ENCODE data around the gene OVCH2.
A peak's percentile ranks its signal among the peaks of the same experiment; 100 is the strongest.
"Not testable (repeated sequence)": the region's sequence is repeated elsewhere in the genome, so short reads cannot be mapped to it uniquely, and the experiment has no call there.

Gene OVCH2

GRCh38 chr11:7672276-7672959, 33.9 kb downstream of the OVCH2 start:
- no peak for DNase-seq (ENCODE audit: low read depth in 4 of 4, low spot score in 1 of 4)

- DNase-seq (ENCODE audit: low read depth in 4 of 4, low spot score in 1 of 4), result no peak
These were observed 34.7 kb downstream of the OVCH2 start for GRCh38 chr11:7671347-7672215.

GRCh38 chr11:7670641-7671040, 35.6 kb downstream of the OVCH2 start:
- no peak for DNase-seq (ENCODE audit: low read depth in 4 of 4, low spot score in 1 of 4)

GRCh38 chr11:7668911-7669310, 37.4 kb downstream of the OVCH2 start:
- no peak for DNase-seq (ENCODE audit: low read depth in 4 of 4, low spot score in 1 of 4)

- no peak for DNase-seq (ENCODE audit: low read depth in 4 of 4, low spot score in 1 of 4)
These were observed 37.8 kb downstream of the OVCH2 start for GRCh38 chr11:7668464-7668863.

GRCh38 chr11:7667460-7667859, 38.8 kb downstream of the OVCH2 start:
- DNase-seq (ENCODE audit: low read depth in 4 of 4, low spot score in 1 of 4), result no peak

- no peak for DNase-seq (ENCODE audit: low read depth in 4 of 4, low spot score in 1 of 4)
These were observed 39.9 kb downstream of the OVCH2 start for GRCh38 chr11:7666292-7666866.

GRCh38 chr11:7665473-7666291, 40.6 kb downstream of the OVCH2 start:
- peak; percentile 38 to 69 (median 55) for DNase-seq (ENCODE audit: low read depth in 4 of 4, low spot score in 1 of 4)

- no peak for DNase-seq (ENCODE audit: low read depth in 4 of 4, low spot score in 1 of 4)
These were observed 41.4 kb downstream of the OVCH2 start for GRCh38 chr11:7664867-7665266.

GRCh38 chr11:7663531-7663930, 42.7 kb downstream of the OVCH2 start:
- DNase-seq (ENCODE audit: low read depth in 4 of 4, low spot score in 1 of 4), result not testable (repeated sequence)

GRCh38 chr11:7657306-7658025, 48.8 kb downstream of the OVCH2 start:
- no peak for DNase-seq (ENCODE audit: low read depth in 4 of 4, low spot score in 1 of 4)

GRCh38 chr11:7656704-7657103, 49.6 kb downstream of the OVCH2 start:
- DNase-seq (ENCODE audit: low read depth in 4 of 4, low spot score in 1 of 4), result no peak

- DNase-seq (ENCODE audit: low read depth in 4 of 4, low spot score in 1 of 4), result no peak
These were observed 50.7 kb downstream of the OVCH2 start for GRCh38 chr11:7655253-7656217.

- DNase-seq (ENCODE audit: low read depth in 4 of 4, low spot score in 1 of 4), result no peak
These were observed 52.0 kb downstream of the OVCH2 start for GRCh38 chr11:7654195-7654705.

GRCh38 chr11:7651700-7652099, 54.6 kb downstream of the OVCH2 start:
- no peak for DNase-seq (ENCODE audit: low read depth in 4 of 4, low spot score in 1 of 4)

- DNase-seq (ENCODE audit: low read depth in 4 of 4, low spot score in 1 of 4), result no peak
These were observed 55.1 kb downstream of the OVCH2 start for GRCh38 chr11:7651140-7651551.

GRCh38 chr11:7648264-7648663, 58.0 kb downstream of the OVCH2 start:
- DNase-seq (ENCODE audit: low read depth in 4 of 4, low spot score in 1 of 4), result no peak

GRCh38 chr11:7646866-7647265, 59.4 kb downstream of the OVCH2 start:
- no peak for DNase-seq (ENCODE audit: low read depth in 4 of 4, low spot score in 1 of 4)

- no peak for DNase-seq (ENCODE audit: low read depth in 4 of 4, low spot score in 1 of 4)
These were observed 61.1 kb downstream of the OVCH2 start for GRCh38 chr11:7645206-7645605.
